WERI-Rb-1 (cell line): ENCODE results near the gene GPR17.
A peak's percentile ranks its signal among the peaks of the same experiment; 100 is the strongest.

Experiments
- DNase-seq: peaks from one replicate; pipeline ENCODE4 v3.0.0-alpha.2; 2020
- H3K27ac ChIP-seq: fragments of 250-450 bp; sonication (Bioruptor Pico); 2 replicates; pipeline ENCODE4 v1.5.1; 2020; ENCODE audit warnings: mild to moderate bottlenecking, moderate library complexity
- H3K27me3 ChIP-seq: fragments of 250-450 bp; sonication (Bioruptor Pico); 2 replicates; pipeline ENCODE4 v1.5.1; 2021; ENCODE audit warnings: mild to moderate bottlenecking, low read depth, moderate library complexity; ENCODE audit not compliant: insufficient read depth, severe bottlenecking
- H3K36me3 ChIP-seq: fragments of 250-450 bp; sonication (Bioruptor Pico); 2 replicates; pipeline ENCODE4 v1.5.1; 2020; ENCODE audit warnings: mild to moderate bottlenecking, moderate library complexity
- H3K4me3 ChIP-seq: 2 replicates; pipeline ENCODE4 v1.5.1; 2011; ENCODE audit warnings: low read depth, mild to moderate bottlenecking, control low read depth, low read length
- H3K9me3 ChIP-seq: fragments of 250-450 bp; sonication (Bioruptor Pico); 2 replicates; pipeline ENCODE4 v1.5.1; 2021; ENCODE audit warnings: mild to moderate bottlenecking, moderate library complexity; ENCODE audit not compliant: severe bottlenecking
- TF ChIP-seq, protein P1 (sequence below): IDR thresholded peaks from 2 replicates; pipeline ENCODE4 v1.5.1; 2011; ENCODE audit warnings: low read depth, mild to moderate bottlenecking, control low read depth, inconsistent platforms, low read length

GPR17 gene

GRCh38 chr2:127697482-127698180 lies 51.7 kb downstream of the GPR17 start:
- TF ChIP-seq, protein P1, sequence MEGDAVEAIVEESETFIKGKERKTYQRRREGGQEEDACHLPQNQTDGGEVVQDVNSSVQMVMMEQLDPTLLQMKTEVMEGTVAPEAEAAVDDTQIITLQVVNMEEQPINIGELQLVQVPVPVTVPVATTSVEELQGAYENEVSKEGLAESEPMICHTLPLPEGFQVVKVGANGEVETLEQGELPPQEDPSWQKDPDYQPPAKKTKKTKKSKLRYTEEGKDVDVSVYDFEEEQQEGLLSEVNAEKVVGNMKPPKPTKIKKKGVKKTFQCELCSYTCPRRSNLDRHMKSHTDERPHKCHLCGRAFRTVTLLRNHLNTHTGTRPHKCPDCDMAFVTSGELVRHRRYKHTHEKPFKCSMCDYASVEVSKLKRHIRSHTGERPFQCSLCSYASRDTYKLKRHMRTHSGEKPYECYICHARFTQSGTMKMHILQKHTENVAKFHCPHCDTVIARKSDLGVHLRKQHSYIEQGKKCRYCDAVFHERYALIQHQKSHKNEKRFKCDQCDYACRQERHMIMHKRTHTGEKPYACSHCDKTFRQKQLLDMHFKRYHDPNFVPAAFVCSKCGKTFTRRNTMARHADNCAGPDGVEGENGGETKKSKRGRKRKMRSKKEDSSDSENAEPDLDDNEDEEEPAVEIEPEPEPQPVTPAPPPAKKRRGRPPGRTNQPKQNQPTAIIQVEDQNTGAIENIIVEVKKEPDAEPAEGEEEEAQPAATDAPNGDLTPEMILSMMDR = no peak
- Histone ChIP-seq H3K36me3 (no peaks in the 10 kb centered on the region), H3K4me3 (no peak overlapping the region), H3K9me3 (no peaks in the 10 kb centered on the region), H3K27me3 (no peaks in the 10 kb centered on the region), H3K27ac (no peak overlapping the region)
- DNase-seq = no peak

- TF ChIP-seq, protein P1 = no peak
- no peak for DNase-seq
- peaks cover 8% of the 10 kb centered on the region for H3K36me3 ChIP-seq
- H3K4me3 ChIP-seq = no peak overlapping the region
- no peaks in the 10 kb centered on the region for H3K9me3 ChIP-seq
- H3K27me3 ChIP-seq = no peaks in the 10 kb centered on the region
- H3K27ac ChIP-seq = no peak overlapping the region
These were observed 52.8 kb downstream of the GPR17 start for GRCh38 chr2:127698553-127699355.

- Histone ChIP-seq H3K9me3 (no peaks in the 10 kb centered on the region), H3K36me3 (peaks cover 18% of the 10 kb centered on the region), H3K4me3 (peak overlapping the region; percentile 55), H3K27me3 (no peaks in the 10 kb centered on the region), H3K27ac (peak overlapping the region; percentile 96)
- TF ChIP-seq, protein P1 = peak; percentile 40
- peak; percentile 93 for DNase-seq
These were observed 54.7 kb downstream of the GPR17 start for GRCh38 chr2:127700527-127701192.

DNA sequence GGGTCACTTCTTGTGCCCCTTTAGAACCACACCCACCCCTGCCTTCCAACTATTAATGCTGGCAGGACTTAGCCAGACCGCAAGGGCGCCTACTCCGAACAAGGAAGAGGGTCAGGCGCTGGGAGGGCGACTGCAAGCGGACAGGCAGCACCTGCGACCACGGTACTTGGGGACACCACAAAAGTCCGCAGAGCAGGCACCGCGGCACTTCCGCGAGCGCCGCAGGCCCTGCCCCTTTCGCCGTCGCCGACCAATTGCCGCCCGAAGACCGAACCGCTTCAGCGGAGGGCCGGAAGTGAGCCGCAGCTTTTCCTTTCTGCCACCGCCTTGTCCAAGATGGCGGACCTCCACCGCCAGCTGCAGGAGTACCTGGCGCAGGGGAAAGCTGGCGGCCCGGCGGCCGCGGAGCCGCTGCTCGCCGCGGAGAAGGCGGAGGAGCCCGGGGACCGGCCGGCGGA lies 55.3 kb downstream of the GPR17 start, which contains the start of gene SFT2D3:
Gene SFT2D3, plus strand, starts transcription at position 305 of the 458 bp plus-strand sequence. Its CDS starts 32 bp downstream, at position 337.
- H3K9me3 ChIP-seq = no peaks in the 10 kb centered on the region
- peaks cover 20% of the 10 kb centered on the region for H3K36me3 ChIP-seq
- DNase-seq = peak; percentile 94
- peak within 1 kb of the TSS; percentile 55 for H3K4me3 ChIP-seq
- no peaks in the 10 kb centered on the region for H3K27me3 ChIP-seq
- H3K27ac ChIP-seq = peak within 1 kb of the TSS; percentile 96
- TF ChIP-seq, protein P1 = no peak

DNA sequence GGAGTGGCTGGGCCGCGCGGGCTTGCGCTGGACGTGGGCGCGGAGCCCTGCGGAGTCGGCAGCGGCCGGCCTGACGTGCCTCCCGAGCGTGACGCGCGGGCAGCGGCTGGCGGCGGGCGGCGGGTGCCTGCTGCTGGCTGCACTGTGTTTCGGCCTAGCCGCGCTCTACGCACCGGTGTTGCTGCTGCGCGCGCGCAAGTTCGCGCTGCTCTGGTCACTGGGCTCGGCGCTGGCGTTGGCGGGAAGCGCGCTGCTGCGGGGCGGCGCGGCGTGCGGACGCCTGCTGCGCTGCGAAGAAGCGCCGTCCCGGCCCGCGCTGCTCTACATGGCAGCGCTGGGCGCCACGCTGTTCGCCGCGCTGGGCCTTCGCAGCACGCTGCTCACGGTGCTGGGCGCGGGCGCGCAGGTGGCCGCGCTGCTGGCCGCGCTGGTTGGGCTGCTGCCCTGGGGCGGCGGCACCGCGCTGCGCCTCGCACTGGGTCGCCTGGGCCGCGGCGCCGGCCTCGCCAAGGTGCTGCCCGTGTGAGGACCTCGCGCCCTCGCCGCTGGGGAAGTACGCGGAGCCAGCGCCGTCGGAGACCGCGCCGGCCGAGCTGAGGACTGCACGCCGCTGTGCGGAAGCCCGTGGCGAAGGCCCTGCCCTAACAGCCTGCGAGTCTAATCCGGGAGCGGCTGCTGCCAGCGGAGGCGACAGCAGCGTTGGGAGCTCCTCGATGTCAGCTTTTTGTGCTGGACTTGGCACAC lies 55.9 kb downstream of the GPR17 start:
- no peaks in the 10 kb centered on the region for H3K9me3 ChIP-seq
- peak; percentile 83 for DNase-seq
- H3K27ac ChIP-seq = peak overlapping the region; percentile 96
- peaks cover 26% of the 10 kb centered on the region for H3K36me3 ChIP-seq
- TF ChIP-seq, protein P1 = peak; percentile 30; the same call in 1 of the 2 replicates
- H3K27me3 ChIP-seq = no peaks in the 10 kb centered on the region
- H3K4me3 ChIP-seq = peak overlapping the region; percentile 55
